GM19452 (cell line): ENCODE measurements around the gene RACGAP1.
"Not testable (repeated sequence)": the region's sequence is repeated elsewhere in the genome, so short reads cannot be mapped to it uniquely, and the experiment has no call there.

Experiments
- ATAC-seq: cut with Tn5 transposase; IDR thresholded peaks from one replicate; pipeline ENCODE4 v1.9.1; 2021; ENCODE audit not compliant: unreplicated experiment

RACGAP1 gene

DNA sequence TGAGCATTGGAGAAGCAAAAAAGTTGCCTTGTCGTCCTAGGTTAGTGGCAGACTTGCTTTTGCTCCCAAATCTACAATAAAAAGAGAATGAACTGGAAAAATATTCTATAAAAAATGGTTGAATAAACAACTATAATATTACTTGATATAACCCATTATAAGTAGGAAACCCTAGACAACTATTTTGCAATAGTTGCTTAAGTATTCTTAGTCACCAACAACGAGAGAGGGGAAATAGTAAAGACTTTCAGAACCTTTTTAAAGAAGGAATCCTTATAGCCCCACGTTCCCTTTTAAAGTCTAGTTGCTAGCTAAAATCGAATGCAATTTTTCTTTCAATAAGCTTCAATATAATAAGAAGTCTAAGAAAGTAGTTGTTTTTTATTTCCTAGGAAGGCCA, 35.0 kb downstream of the RACGAP1 start:
- no peak for ATAC-seq

DNA sequence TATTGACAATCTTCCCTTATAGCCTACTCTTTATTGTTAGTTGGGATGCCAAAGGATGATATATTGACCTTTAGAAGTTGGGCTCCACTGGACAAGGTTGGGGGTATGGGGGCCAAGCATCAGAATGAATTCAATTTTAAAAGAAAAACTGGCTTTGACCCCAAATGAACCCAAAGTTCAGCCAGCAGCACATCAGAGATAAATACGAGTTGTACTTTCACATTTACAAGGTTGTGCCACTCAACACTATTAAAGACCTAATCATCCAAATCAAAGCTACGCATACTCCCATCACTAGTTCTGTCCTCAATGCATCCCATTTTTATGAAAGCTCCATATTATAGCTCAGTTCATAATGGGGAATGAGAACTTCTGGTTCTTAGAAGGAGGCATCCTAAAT, 35.9 kb downstream of the RACGAP1 start:
- not testable (repeated sequence) for ATAC-seq

DNA sequence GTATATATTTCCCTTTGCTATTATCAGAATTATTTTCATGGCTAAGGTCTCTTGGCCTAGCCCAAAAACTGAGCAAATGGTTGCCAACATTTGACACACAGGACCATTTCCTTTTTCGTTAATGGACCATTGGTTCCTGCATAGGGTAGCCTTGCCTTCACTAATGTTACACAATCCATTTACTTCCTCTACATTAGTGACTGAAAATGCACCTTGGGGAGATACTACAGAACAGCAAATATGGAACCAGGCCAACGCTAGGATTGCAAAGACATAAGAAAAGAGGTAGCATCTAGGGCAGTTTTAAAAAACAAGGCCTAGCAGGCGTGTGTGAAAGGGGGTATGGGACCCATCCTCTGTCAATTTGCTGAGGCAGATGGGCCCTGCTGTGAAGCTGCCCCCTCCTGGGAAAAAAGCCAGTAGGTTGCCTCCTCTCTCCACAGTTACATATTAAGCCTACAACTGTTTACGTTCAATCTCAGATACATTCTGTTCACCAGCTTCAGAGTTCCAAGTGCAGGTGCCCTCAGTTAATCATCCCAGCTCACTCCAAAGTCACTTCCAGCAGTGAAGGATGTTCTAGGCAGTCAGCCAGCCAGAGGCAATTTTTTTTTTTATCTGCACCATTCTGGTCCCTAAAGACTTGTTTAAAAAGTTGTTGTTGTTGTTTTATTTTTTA, 37.5 kb downstream of the RACGAP1 start:
- no peak for ATAC-seq

DNA sequence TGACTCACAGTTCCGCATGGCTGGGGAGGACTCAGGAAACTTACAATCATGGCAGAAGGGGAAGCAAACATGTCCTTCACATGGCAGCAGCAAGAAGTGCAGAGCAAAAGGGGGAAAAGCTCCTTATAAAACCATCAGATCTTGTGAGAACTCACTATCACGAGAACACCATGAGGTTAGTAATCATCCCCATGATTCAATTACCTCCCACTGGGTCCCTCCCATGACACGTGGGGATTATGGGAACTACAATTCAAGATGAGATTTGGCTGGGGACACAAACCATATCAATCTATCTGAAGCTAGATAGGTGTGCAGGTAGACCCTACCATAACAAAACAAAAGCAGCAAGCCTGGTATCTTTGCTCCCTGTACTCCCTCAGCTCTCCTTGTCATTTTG, 38.8 kb downstream of the RACGAP1 start:
- ATAC-seq: not testable (repeated sequence)

DNA sequence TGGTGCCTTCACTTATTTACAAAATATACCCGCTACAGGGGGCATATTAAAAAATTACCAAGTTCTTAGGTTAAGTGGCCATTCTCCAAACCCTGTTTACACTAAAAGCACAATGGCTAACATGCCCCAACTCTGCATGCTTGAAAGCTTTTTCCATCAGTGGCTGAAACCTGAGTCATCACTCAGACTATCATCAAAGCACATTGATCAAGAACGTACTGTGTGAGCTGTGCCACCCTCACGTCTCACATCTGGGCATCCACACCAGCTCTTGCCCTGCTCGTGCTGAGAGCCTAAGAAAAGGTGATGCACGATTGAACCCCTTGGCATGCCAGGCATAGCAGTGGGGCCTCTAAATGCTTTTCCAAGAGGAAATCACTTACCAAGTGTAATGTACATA, 39.3 kb downstream of the RACGAP1 start:
- no peak for ATAC-seq

DNA sequence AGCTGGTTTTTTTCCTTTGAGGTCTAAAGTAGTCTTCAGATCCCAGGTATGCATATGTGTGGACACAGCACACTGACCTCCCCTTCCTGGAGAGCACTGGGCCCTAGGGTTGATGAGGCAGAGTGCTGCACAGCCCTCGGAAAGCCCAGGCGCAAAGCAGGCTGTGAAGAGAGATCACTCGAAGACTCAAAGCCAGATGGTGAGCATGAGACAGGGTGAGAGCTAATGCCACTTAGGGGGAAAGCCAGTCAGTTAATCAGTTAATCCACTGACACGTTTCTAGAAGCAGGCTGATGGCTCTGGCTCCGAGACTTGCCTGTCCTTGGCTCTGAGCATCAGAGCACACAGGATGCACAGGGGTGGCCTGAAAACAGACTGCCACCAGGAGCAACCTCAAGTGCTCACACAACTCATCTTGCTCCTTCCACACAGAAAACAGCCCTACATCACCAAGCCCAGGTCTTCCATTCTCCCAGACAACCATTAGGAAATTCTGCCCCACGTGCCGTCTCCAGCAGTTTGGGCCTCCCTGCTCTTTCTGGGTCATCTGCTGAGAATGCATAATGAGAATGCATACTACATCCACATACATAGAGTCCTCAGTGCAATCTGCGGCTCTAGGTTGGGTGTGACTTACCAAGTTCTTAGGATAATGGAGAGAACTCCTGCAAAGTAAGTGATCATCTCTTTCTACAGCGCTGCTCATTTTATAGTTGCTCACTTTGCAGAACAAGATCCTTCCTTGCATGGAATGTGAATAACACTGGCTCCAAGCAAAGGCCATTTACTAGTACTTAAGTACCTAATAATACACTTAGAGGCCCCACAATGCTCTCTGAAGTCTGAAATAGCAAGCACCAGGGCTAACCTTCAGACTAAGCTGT, 40.6 kb downstream of the RACGAP1 start:
- ATAC-seq: no peak

DNA sequence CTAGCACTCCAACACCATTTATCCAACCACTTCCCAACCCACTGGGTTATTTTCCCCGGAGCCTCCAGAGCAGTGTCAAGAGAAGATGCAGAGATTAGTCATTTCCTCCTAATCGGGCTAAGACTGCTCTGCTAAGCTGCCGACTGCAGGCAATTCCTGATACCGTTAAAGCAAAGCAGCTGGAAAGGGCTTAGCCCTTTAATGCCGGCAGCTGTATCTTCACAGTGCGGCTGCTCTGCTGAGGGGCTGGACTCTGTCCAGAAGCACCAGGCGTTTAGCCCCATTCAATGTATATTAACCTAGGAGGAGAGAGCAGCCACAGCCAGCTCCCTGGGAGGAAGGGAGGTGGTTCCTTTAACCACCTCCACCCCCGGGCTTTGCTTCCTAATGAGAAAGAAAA, 41.4 kb downstream of the RACGAP1 start:
- ATAC-seq: no peak

DNA sequence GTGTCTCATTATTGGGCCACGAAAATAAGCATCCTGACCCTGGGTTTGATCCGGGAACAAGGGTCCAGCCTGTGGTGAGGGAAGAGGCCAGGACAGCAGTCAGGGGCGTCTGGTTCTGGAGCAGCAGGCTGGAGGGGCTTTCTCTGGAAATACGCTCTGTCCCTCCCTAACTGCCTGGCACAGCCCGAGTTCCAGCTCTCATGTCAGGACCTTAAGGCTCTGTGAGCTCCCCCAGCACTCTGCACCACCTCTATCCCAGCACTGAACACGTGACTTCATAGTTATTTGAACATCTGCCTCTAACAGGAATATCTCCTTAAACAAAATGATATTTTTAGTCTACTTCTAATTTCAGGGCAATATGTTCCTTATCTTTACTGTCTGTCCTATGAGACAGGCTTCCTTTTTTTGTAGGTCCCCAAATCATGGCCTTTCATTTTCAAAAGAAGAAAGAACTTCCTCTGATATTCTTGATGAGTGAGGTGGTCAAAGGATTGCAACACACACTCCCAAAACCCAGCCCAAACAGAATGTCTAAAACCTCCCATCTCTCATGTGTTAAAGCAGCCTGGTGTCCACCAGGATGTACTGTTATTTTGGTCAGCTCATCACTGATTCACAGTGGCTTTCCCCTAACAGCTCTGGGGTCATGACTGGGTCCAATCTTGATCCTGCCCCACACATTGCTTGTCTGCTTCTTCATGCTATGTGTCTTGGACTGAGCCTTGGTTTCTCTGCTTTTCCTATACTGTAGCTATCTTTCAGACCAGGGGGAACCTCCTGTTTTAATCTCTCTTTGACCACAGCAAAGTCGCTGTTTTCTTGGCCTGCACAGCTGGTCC, 42.8 kb downstream of the RACGAP1 start:
- no peak for ATAC-seq

DNA sequence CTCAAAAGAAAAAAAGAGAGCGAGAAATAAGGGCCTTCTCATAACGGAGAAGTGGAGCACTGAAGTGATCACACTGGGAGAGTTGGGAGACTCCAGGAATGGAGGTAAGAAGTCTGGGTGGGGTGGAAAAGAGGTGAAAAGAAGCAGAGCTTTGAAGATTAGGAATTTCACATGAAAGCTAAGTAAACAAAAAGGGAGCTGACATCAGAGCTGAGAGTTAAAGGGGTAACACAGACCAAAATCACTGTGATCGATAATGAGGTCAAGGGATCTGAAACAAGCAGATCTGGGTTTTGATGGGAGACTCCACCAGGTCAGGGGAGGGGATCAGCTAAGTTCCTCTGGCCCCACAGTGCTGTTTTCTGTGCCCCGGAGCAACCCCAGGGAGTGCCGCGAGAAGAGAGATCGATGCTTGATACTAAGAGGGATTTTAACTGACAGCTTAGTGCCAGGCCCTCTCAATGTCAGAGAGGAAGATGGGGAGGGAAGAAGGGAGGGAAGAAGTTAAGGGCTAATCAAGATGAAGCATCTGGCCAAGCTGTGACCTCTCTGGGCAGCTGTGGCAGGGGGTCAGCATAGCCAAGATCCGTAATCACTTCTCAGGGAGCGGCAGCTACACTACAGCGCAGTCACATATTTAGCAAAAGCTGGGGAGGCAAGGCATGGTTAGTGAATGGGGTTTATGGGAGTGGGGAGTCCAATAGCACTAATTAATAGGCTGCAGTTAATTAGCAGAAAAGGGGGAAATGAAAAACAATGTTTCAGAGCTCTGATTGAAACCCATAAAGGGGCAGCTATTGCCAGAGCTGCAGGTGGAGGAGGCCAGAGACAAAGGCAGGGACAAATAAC, 44.6 kb downstream of the RACGAP1 start:
- no peak for ATAC-seq

DNA sequence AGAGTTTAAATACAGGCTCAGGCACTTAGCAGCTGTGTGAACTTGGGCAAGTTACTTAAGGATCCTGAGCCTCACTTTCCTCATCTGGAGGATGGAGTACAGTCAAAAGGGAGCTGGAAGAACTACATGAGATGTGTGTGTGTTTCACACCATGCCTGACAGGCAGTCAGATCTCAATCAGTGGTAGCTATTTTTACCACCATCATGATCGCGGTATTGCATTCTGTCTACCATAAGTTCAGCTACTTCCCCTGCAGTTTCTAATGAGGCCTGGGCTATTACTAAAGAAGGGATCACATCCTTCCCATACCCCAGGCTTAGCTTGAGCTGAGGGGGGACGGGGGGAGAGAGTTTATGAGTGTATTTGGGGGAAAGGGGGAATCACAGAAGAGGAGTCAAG, 45.5 kb downstream of the RACGAP1 start:
- ATAC-seq: no peak

DNA sequence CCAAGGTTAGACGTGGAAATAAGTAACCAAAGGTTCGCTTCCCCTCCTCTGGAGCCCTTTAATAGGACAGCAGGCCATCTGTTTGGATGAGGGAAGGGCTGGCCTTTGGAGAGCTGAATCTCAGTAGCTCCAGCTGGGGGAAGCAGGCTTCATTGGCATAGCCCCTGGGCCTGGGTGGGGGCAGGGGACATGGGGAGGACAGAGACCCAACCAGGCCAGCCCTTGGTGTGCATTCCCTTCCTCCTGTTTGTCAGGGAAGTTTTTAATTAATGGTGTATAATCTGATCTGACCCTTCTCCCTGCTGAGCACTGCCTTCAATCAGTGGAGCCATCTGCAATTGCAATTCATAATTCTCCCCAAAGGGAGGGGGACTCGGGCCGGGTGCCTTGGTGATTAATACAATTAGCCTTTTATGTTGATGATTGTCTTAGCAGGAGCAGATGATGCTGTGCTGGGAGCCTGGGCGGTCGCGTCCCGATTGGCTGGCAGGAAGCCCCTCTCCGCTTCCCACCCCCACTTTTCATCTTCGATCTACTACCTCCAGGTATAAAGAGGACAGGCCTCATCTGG, 46.2 kb downstream of the RACGAP1 start:
- no peak for ATAC-seq

DNA sequence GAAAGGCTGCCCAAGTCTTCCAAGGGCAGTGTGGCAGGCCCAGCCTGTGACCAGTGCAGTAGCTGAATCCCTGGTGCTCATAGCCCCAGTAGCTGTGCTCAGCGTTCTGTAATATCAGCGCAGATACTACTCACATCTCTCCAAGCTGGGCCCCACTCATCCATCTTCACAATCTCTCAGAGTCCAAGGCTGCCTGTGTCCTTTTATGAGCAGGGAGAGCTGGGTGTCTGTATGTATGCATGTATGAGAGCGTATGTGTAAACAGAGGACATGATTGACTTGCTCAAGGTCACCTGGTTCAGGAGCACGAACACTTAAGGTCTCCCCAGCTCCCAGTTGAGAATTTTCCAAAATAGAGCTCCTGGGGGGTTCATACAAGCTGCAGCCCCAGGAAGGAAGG, 47.2 kb downstream of the RACGAP1 start:
- ATAC-seq: no peak

DNA sequence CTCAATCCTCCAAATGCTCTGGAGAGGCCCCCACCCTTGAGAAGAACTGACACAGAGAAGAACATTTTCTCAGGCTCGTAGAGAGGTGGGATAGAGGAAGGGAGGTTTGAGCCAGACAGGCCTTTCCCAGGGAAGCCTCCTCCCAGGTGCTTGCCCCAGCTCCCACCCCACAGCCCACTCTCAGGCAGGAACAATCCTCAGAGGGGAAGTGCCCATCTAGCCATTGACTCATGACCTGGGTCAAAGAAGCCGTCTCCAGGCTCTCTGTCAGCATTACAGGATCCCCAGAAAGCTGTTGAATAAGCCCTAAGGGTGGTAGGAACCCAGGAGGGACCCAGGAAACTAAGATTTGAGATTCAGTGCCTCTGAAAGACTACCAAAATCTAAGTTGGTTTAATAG, 48.7 kb downstream of the RACGAP1 start:
- no peak for ATAC-seq

DNA sequence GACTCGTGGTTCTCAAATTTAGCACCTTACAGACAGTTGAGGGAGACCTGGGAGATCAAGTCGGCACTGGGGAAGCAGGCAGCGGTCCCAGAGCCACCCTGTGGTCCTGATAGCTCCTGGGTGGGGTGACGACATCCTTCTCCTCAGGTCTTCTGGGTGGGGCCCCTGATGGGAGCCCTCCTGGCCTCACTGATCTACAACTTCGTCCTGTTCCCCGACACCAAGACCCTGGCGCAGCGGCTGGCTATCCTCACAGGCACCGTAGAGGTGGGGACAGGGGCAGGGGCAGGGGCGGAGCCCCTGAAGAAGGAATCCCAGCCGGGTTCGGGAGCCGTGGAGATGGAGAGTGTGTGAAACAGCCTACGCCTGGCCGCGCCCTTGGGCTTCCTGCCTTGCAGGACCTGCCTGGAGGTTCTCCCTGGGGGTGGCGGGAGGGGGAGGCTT, 50.0 kb downstream of the RACGAP1 start:
- ATAC-seq: no peak

DNA sequence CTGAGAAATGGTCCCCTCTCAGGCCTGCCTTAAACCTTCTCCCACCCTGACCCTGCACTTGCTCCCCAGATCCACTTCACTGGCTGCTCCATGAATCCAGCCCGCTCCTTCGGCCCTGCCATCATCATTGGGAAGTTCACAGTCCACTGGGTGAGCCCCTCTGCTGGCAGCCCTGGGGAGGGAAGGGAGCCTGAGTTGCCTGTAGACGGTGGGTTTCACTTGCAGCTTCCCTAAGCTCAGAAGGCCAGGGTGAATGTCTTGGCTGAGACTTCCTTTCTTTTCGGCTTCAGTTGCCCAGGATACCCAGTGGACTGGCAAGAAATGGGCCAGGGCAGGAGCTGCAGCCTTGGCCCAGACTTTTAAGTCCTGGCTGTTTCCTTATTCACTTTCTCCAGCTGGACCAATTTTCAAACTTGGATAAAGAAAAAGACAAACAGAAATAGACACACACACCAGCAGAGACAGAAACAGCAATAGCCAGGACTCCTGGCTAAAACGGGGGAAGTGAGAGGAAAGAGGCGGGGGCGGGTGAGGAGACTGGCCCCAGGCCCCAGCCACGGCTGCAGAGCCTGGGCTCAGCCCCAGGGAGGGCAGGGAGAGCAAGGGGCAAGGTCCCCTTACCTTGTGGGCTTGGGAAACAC, 50.5 kb downstream of the RACGAP1 start:
- no peak for ATAC-seq

DNA sequence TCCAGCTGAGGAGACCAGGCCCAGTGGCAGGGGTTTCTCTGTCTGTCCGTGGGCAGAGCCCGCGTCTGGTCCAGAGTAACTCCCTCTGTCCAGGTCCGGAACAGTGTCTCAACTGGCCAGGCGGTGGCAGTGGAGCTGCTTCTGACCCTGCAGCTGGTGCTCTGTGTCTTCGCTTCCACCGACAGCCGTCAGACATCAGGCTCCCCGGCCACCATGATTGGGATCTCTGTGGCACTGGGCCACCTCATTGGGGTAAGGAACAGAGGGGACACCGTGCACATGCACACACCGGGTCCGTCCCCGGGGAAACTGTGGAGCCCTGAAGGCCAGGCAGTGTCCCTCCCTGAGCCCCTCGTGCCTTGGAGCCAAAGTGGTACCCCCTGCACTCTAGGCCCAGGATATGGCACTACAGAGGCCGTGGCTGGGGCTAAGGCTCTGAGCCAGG, 51.0 kb downstream of the RACGAP1 start:
- no peak for ATAC-seq

DNA sequence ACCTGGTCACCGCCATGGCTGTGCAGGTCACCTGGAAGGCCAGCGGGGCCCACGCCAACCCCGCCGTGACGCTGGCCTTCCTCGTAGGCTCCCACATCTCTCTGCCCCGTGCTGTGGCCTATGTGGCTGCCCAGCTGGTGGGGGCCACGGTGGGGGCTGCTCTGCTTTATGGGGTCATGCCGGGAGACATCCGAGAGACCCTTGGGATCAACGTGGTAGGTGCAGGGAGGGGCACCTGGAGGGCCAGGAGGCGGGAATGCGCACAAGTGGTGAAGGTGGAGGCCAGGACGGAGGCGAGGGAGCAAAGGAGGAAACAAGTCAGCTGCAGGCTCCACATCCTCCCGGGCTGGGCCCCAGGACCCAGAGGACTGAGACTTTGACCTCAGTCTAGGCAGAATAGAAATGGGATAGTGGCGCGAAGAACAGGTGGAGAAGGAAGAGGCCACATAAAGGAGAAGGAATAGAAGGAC, 51.9 kb downstream of the RACGAP1 start:
- ATAC-seq: no peak

DNA sequence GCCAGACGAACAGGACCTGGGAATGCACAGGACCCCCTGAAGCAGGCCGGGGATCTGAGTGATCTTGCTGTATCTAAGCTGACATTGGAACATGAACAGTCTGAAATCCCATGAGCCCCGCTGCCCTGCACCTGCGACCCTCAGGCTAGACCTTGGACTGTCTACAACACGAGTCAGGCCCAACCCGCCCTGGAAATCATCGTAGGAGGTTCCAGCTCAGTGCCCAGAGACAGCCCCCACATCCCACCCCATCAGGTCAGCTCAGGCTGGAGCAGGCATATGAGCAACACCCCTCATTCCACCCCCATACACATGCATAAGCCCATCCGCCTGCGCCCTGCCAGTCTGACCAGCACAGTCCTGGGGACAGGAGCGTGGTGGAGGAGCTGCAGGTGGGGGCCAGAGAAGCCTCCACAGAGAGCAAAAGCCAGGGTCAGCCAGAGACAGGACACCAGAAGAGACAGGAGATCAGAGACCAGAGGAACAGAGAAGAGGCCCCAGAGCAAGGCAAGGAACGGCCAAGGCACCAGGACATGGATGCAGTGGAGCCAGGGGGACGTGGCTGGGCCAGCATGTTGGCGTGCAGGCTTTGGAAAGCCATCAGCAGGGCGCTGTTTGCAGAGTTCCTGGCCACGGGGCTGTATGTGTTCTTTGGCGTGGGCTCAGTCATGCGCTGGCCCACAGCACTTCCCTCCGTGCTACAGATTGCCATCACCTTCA, 52.5 kb downstream of the RACGAP1 start, which contains the start of gene AQP6:
AQP6 (plus strand) TSS at position 307 of the 720 bp plus-strand sequence; CDS start at position 534, 227 bp downstream.
- no peak for ATAC-seq

DNA sequence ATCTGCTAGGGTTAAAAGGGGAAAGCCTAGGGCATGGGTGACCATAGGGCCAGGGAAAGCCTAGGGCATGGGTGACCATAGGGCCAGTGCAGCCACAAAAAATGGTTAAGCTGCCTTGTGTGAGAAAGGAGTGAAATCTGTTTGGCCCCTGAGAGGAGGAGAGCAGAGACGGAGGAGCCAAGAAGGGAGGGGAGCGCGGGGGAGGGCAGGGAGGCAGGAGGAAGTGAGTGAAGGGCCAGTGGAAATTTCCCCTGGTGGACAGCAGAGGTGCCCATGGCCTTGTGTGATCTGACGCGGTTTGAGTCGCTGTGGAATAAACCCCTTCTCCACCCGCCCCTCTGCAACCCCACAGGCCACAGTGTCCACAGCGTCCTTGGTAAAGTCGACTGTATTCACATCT, 53.2 kb downstream of the RACGAP1 start:
- ATAC-seq: no peak
